Hematopoietic multipotent progenitor cell (in vitro differentiated cells): ENCODE data around the gene SUMO1. TPM values are rescaled to one million over a fixed set of nuclear protein-coding genes. Genes with fewer than 3 reads are reported as not detected.
A peak's percentile ranks its signal among the peaks of the same experiment; 100 is the strongest.

Experiments
- DNase-seq, 3 donors: peaks; one replicate each; pipeline ENCODE4 v3.0.0-alpha.2; 2011 to 2015; ENCODE audit warnings: low read depth in 2 of 3, low spot score in 2 of 3
- total RNA-seq: library from RNA; depleted of rRNA; stranded (reverse); fragments of >200 nt; gene quantifications from one replicate; pipeline ENCODE4 v1.2.3, GENCODE V29; 2012

Gene SUMO1
- total RNA-seq, 1 donor: 23.4 TPM

- DNase-seq: no peak
These were observed 36.9 kb downstream of the SUMO1 start for GRCh38 chr2:202201220-202202160.

GRCh38 chr2:202196727-202197126 lies 41.7 kb downstream of the SUMO1 start:
- no peak for DNase-seq

- DNase-seq: no peak
These were observed 44.0 kb downstream of the SUMO1 start for GRCh38 chr2:202194418-202194817.

GRCh38 chr2:202193881-202194353 lies 44.5 kb downstream of the SUMO1 start:
- DNase-seq: no peak

GRCh38 chr2:202193305-202193704 lies 45.1 kb downstream of the SUMO1 start:
- DNase-seq: no peak

GRCh38 chr2:202187570-202187969 lies 50.8 kb downstream of the SUMO1 start:
- DNase-seq: no peak

GRCh38 chr2:202186641-202187202 lies 51.7 kb downstream of the SUMO1 start:
- no peak for DNase-seq

- no peak for DNase-seq
These were observed 53.2 kb downstream of the SUMO1 start for GRCh38 chr2:202185156-202185555.

- DNase-seq: no peak
These were observed 53.8 kb downstream of the SUMO1 start for GRCh38 chr2:202184557-202184956.

- peak; percentile 10 to 77 (median 50) for DNase-seq
These were observed 59.9 kb downstream of the SUMO1 start for GRCh38 chr2:202178346-202178958.

- no peak for DNase-seq
These were observed 65.8 kb downstream of the SUMO1 start for GRCh38 chr2:202172439-202173211.

GRCh38 chr2:202171241-202171825 lies 67.1 kb downstream of the SUMO1 start:
- DNase-seq: peak in 2 of 3 donors; percentile 24 to 48

- DNase-seq: no peak
These were observed 68.5 kb downstream of the SUMO1 start for GRCh38 chr2:202169832-202170424.

- DNase-seq: no peak
These were observed 69.3 kb downstream of the SUMO1 start for GRCh38 chr2:202169131-202169530.

GRCh38 chr2:202165945-202166344 lies 72.5 kb downstream of the SUMO1 start:
- DNase-seq: peak in 1 of 3 donors; percentile 22

- DNase-seq: no peak
These were observed 73.2 kb downstream of the SUMO1 start for GRCh38 chr2:202165208-202165607.

- no peak for DNase-seq
These were observed 74.0 kb downstream of the SUMO1 start for GRCh38 chr2:202164411-202164810.

- peak in 2 of 3 donors; percentile 30 to 58 for DNase-seq
These were observed 77.1 kb downstream of the SUMO1 start for GRCh38 chr2:202161151-202161835.

GRCh38 chr2:202158796-202159195 lies 79.6 kb downstream of the SUMO1 start:
- peak in 1 of 3 donors; percentile 19 for DNase-seq
